Measurements from ENCODE around the gene COPG2. TPM values are rescaled to one million over a fixed set of nuclear protein-coding genes. Genes with fewer than 3 reads are reported as not detected.

Gene COPG2
- total and polyA plus RNA-seq, 5 donors from 2014 or later, result 1.1 to 6.1 (median 1.7) TPM

- H3K36me3 ChIP-seq (ENCODE audit: control insufficient read depth, insufficient read depth, low read length), result no peaks in the 10 kb centered on the region
- H3K27me3 ChIP-seq (ENCODE audit: control insufficient read depth, insufficient read depth, low read length), result peaks cover 8% of the 10 kb centered on the region
- no peak overlapping the region for H3K4me3 Mint-ChIP-seq
- no peak overlapping the region for H3K27ac Mint-ChIP-seq
- DNase-seq, result no peak
- H3K4me3 ChIP-seq (ENCODE audit: low read depth, low read length), result no peak overlapping the region
- H3K27me3 Mint-ChIP-seq, result peaks cover 43% of the 10 kb centered on the region
- peaks cover 0 to 11% (median 7%) of the 10 kb centered on the region in 7 donors for H3K9me3 Mint-ChIP-seq
- H3K9me3 ChIP-seq (ENCODE audit: control insufficient read depth in 2 of 2, low read length in 2 of 2), result peaks cover 4 to 8% of the 10 kb centered on the region in 2 experiments
- H3K27ac ChIP-seq (ENCODE audit: insufficient read depth, low read length, poor library complexity, severe bottlenecking), result no peak overlapping the region
- ATAC-seq (ENCODE audit: low read depth in 2 of 2), result no peak
- peaks cover 0 to 2% (median 0%) of the 10 kb centered on the region in 4 donors for H3K4me1 Mint-ChIP-seq
- H3K36me3 Mint-ChIP-seq, result no peaks in the 10 kb centered on the region
- no peaks in the 10 kb centered on the region for H3K4me1 ChIP-seq (ENCODE audit: control insufficient read depth, insufficient read depth, low read length, poor library complexity, severe bottlenecking)
Observed at GRCh38 chr7:130463553-130464434, 204.8 kb downstream of the COPG2 start.

DNA sequence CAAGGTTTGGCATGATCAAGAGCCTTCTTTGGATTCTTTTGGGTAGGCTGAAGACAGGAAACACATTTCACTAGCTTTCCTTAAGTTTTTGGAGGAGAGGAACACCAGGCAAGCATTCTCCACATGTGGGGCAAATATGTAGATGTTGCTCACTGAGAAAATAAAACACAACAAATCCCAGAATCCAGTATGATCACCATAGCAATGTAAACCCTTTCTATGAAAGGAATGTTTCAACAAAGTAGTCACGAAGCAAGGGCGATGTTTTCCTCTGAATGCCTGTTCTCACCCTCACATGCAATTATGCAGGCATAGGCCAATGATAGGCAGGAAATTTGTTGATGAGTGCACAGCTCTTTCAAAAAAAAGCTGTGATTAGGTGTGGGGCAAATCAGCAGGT lies 207.3 kb downstream of the COPG2 start:
- Histone ChIP-seq H3K4me3 (ENCODE audit: low read depth, low read length) (no peak overlapping the region), H3K27me3 (ENCODE audit: control insufficient read depth, insufficient read depth, low read length) (peaks cover 6% of the 10 kb centered on the region), H3K4me1 (ENCODE audit: control insufficient read depth, insufficient read depth, low read length, poor library complexity, severe bottlenecking) (peaks cover 12% of the 10 kb centered on the region), H3K36me3 (ENCODE audit: control insufficient read depth, insufficient read depth, low read length) (no peaks in the 10 kb centered on the region), H3K27ac (ENCODE audit: insufficient read depth, low read length, poor library complexity, severe bottlenecking) (no peak overlapping the region), H3K9me3 (ENCODE audit: control insufficient read depth in 2 of 2, low read length in 2 of 2) (peaks cover 5 to 8% of the 10 kb centered on the region in 2 experiments)
- Mint-ChIP-seq H3K36me3 (no peaks in the 10 kb centered on the region), H3K27ac (no peak overlapping the region), H3K9me3 (peaks cover 0 to 12% (median 7%) of the 10 kb centered on the region in 7 donors), H3K4me1 (peaks cover 6 to 9% (median 6%) of the 10 kb centered on the region in 4 donors), H3K4me3 (no peak overlapping the region), H3K27me3 (peaks cover 27% of the 10 kb centered on the region)
- no peak for DNase-seq
- no peak for ATAC-seq (ENCODE audit: low read depth in 2 of 2)

DNA sequence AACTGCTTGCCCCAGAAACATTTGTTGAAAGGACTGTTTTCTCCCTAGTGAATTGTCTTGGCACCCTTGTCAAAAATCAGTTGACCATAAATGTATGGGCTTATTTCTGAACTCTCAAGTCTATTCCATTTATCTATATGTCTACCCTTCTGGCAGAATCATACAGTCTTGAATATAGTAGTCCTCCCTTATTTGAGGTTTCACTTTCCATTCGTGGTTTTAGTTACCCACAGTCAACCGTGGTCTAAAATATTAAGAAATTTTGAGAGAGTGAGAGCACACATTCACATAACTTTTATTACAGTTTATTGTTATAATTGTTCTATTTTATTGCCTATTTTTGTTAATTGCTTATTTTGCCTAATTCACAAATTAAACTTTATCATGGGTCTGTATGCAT lies 210.3 kb downstream of the COPG2 start:
- Mint-ChIP-seq H3K27me3 (peaks cover 17% of the 10 kb centered on the region), H3K4me3 (peak overlapping the region in 3 of 4 donors; percentile 60 to 64 (median 61)), H3K36me3 (no peaks in the 10 kb centered on the region), H3K4me1 (peaks cover 6 to 10% (median 6%) of the 10 kb centered on the region in 4 donors), H3K27ac (peak overlapping the region in 1 of 3 donors; percentile 52), H3K9me3 (peaks cover 0 to 11% (median 6%) of the 10 kb centered on the region in 7 donors)
- Histone ChIP-seq H3K27me3 (ENCODE audit: control insufficient read depth, insufficient read depth, low read length) (peaks cover 4% of the 10 kb centered on the region), H3K36me3 (ENCODE audit: control insufficient read depth, insufficient read depth, low read length) (no peaks in the 10 kb centered on the region), H3K4me1 (ENCODE audit: control insufficient read depth, insufficient read depth, low read length, poor library complexity, severe bottlenecking) (peaks cover 12% of the 10 kb centered on the region), H3K9me3 (ENCODE audit: control insufficient read depth in 2 of 2, low read length in 2 of 2) (peaks cover 5 to 8% of the 10 kb centered on the region in 2 experiments), H3K4me3 (ENCODE audit: low read depth, low read length) (peak overlapping the region; percentile 54), H3K27ac (ENCODE audit: insufficient read depth, low read length, poor library complexity, severe bottlenecking) (no peak overlapping the region)
- DNase-seq, result peak in 2 of 3 donors; percentile 20 to 64
- peak; percentile 53 to 60 for ATAC-seq (ENCODE audit: low read depth in 2 of 2)

Other genes starting within 250 kb of the COPG2 start
- gene CEP41, start 227.7 kb downstream of the COPG2 start, total RNA-seq, result 4.1 TPM
- 10 to 100 TPM; 12.7 to 22.0 (median 14.5) TPM for gene CEP41, start 227.7 kb downstream of the COPG2 start, polyA plus RNA-seq
- gene MEST, start 176.7 kb downstream of the COPG2 start, total RNA-seq, result 3.8 TPM
- 1 to 10 TPM; 1.8 to 3.1 (median 2.2) TPM for gene MEST, start 176.7 kb downstream of the COPG2 start, polyA plus RNA-seq
- gene TSGA13, start 17.8 kb upstream of the COPG2 start, total RNA-seq, result not detected
- gene TSGA13, start 17.8 kb upstream of the COPG2 start, polyA plus RNA-seq, result not detected
- gene KLF14, start 65.5 kb upstream of the COPG2 start, total RNA-seq, result not detected
- gene KLF14, start 65.5 kb upstream of the COPG2 start, polyA plus RNA-seq, result not detected

Data from CD4-positive, CD25-positive, alpha-beta regulatory T cell (primary cell).